ENCODE results near the gene LHB.

Gene LHB

GRCh38 chr19:49006905-49007304 lies 10.0 kb downstream of the LHB start:
- no peak for DNase-seq

GRCh38 chr19:49004964-49005614 lies 11.8 kb downstream of the LHB start:
- no peak for DNase-seq

GRCh38 chr19:49004133-49004532 lies 12.8 kb downstream of the LHB start:
- no peak for DNase-seq

- DNase-seq, result peak; percentile 69
Measured at GRCh38 chr19:48999481-49000325, 17.2 kb downstream of the LHB start.

GRCh38 chr19:48997972-48998371 lies 18.9 kb downstream of the LHB start:
- peak; percentile 72 for DNase-seq

- no peak for DNase-seq
Measured at GRCh38 chr19:48994035-48994386, 22.9 kb downstream of the LHB start.

- peak; percentile 100 for DNase-seq
Measured at GRCh38 chr19:48993175-48994034, 23.5 kb downstream of the LHB start, which contains the start of the genes GYS1 and RUVBL2. Gene GYS1 (minus strand): TSS chr19:48993309. CDS start chr19:48993112, 197 bp downstream. Gene RUVBL2 (plus strand): TSS chr19:48993887. CDS start chr19:48993912, 25 bp downstream.

GRCh38 chr19:48992581-48993174 lies 24.2 kb downstream of the LHB start:
- DNase-seq, result peak; percentile 24

GRCh38 chr19:48991873-48992580 lies 24.9 kb downstream of the LHB start:
- peak; percentile 86 for DNase-seq

- DNase-seq, result no peak
Measured at GRCh38 chr19:48991011-48991609, 25.8 kb downstream of the LHB start.

GRCh38 chr19:48990400-48990799 lies 26.5 kb downstream of the LHB start:
- DNase-seq, result no peak

GRCh38 chr19:48989701-48990291 lies 27.1 kb downstream of the LHB start:
- DNase-seq, result no peak

GRCh38 chr19:48988860-48989259 lies 28.0 kb downstream of the LHB start:
- no peak for DNase-seq

GRCh38 chr19:48988286-48988685 lies 28.6 kb downstream of the LHB start:
- DNase-seq, result no peak

GRCh38 chr19:48987323-48987722 lies 29.6 kb downstream of the LHB start:
- DNase-seq, result no peak

- no peak for DNase-seq
Measured at GRCh38 chr19:48986211-48986610, 30.7 kb downstream of the LHB start.

- no peak for DNase-seq
Measured at GRCh38 chr19:48985711-48986110, 31.2 kb downstream of the LHB start.

- no peak for DNase-seq
Measured at GRCh38 chr19:48982280-48982679, 34.6 kb downstream of the LHB start.

- no peak for DNase-seq
Measured at GRCh38 chr19:48977061-48977460, 39.8 kb downstream of the LHB start.

GRCh38 chr19:48975947-48976847 lies 40.7 kb downstream of the LHB start:
- no peak for DNase-seq
